NT2/D1 (cell line): ENCODE results near the gene MBD4.

Experiments used
- SUZ12 ChIP-seq: IDR thresholded peaks from 2 replicates; pipeline ENCODE4 v1.6.1; 2011; ENCODE audit not compliant: insufficient read length, insufficient read depth; ENCODE audit errors: extremely low read depth
- YY1 ChIP-seq: IDR thresholded peaks from 2 replicates; pipeline ENCODE4 v1.6.1; 2011; ENCODE audit not compliant: insufficient read length, insufficient read depth

DNA sequence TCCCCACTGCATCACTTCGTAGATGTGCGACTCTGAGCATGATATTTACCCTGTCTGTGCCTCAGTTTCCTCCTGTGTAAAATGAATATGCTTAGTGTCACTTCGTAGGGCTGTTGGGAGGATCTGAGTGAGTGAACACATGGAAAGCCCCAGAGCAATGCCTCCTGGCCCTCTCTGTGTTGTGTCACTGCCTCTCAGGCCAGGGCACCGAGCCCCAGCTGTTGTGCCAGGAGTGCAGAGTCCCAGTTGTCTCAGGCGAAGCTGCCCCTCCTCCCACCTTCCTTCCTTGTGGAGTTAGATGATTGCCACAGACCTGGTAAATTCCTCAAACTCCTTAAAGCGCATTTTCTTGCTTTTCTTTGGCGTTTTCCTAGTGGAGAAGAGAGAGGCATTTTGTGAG is 37.5 kb downstream of the MBD4 start:
- TF ChIP-seq SUZ12 (no peak), YY1 (no peak)
